Measurements from ENCODE around the gene TESMIN. TPM values are rescaled to one million over a fixed set of nuclear protein-coding genes. Genes with fewer than 3 reads are reported as not detected.

The TESMIN gene
- 1.1 and 7.5 TPM in 2 replicates for total RNA-seq

GRCh38 chr11:68751331-68751856 lies at the start of gene TESMIN:
TSS of gene TESMIN (minus strand) at chr11:68751520. CDS start at chr11:68750660, 860 bp downstream.

GRCh38 chr11:68684385-68685356 lies 66.6 kb downstream of the TESMIN start, which contains the start of gene GAL:
TSS of gene GAL (plus strand) at chr11:68684544. CDS start at chr11:68684924, 380 bp downstream.

Other genes starting within 250 kb of the TESMIN start
- 1.5 and 2.9 TPM in 2 replicates for gene GAL, start 67.0 kb downstream of the TESMIN start, total RNA-seq
- gene CPT1A, start 90.4 kb upstream of the TESMIN start, total RNA-seq: 76.0 and 84.3 TPM in 2 replicates
- 62.3 and 82.0 TPM in 2 replicates for gene MRPL21, start 152.3 kb upstream of the TESMIN start, total RNA-seq
- gene IGHMBP2, start 152.4 kb upstream of the TESMIN start, total RNA-seq: 11.1 and 15.4 TPM in 2 replicates
- not detected in 2 replicates for gene MRGPRD, start 229.5 kb upstream of the TESMIN start, total RNA-seq

Data from vein endothelial cell (primary cell).